OCI-LY1 (cell line): ENCODE measurements around the gene CORO1C.
A peak's percentile ranks its signal among the peaks of the same experiment; 100 is the strongest.
"Not testable (repeated sequence)": the region's sequence is repeated elsewhere in the genome, so short reads cannot be mapped to it uniquely, and the experiment has no call there.

Experiments used
- H2AFZ ChIP-seq: fragments of 200-600 bp; sonication (generic), shearing (Covaris generic); 2 replicates; pipeline ENCODE4 v1.6.0; 2014; ENCODE audit warnings: antibody characterized with exemption, mild to moderate bottlenecking, low read length
- H3F3A ChIP-seq: fragments of 200-600 bp; sonication (generic), shearing (Covaris generic); 2 replicates; pipeline ENCODE4 v1.6.0; 2014; ENCODE audit warnings: mild to moderate bottlenecking, antibody characterized with exemption, low read length, moderate library complexity; ENCODE audit not compliant: insufficient read depth
- H3K27ac ChIP-seq: fragments of 200-600 bp; sonication (generic); 2 replicates; pipeline ENCODE4 v1.5.1; 2014; ENCODE audit warnings: low read length, mixed run types, mild to moderate bottlenecking, low read depth; ENCODE audit not compliant: poor library complexity, severe bottlenecking
- H3K27me3 ChIP-seq: fragments of 200-600 bp; sonication (generic); 2 replicates; pipeline ENCODE4 v1.6.0; 2014; ENCODE audit warnings: antibody characterized with exemption, mild to moderate bottlenecking, low read length, moderate library complexity; ENCODE audit not compliant: insufficient read depth
- H3K36me3 ChIP-seq: fragments of 200-600 bp; sonication (generic); 2 replicates; pipeline ENCODE4 v1.6.1; 2014; ENCODE audit warnings: mild to moderate bottlenecking, antibody characterized with exemption, low read length, moderate library complexity, mixed read lengths; ENCODE audit not compliant: insufficient read depth
- H3K4me1 ChIP-seq: fragments of 200-600 bp; sonication (generic); 2 replicates; pipeline ENCODE4 v1.5.1; 2014; ENCODE audit warnings: mild to moderate bottlenecking, low read length, moderate library complexity; ENCODE audit not compliant: insufficient read depth, severe bottlenecking
- H3K4me2 ChIP-seq: fragments of 200-600 bp; sonication (generic), shearing (Covaris generic); 2 replicates; pipeline ENCODE4 v1.6.1; 2014; ENCODE audit warnings: low read length
- H3K4me3 ChIP-seq: fragments of 200-600 bp; sonication (generic); 2 replicates; pipeline ENCODE4 v1.5.1; 2014; ENCODE audit warnings: low read length, low read depth, mild to moderate bottlenecking, mixed read lengths; ENCODE audit not compliant: poor library complexity, severe bottlenecking
- H3K79me2 ChIP-seq: fragments of 200-600 bp; shearing (Covaris generic); 2 replicates; pipeline ENCODE4 v1.6.1; 2016; ENCODE audit warnings: mixed run types, low read length, mixed read lengths; ENCODE audit not compliant: insufficient read depth
- H3K9ac ChIP-seq: fragments of 200-600 bp; sonication (generic), shearing (Covaris generic); 2 replicates; pipeline ENCODE4 v1.6.1; 2014; ENCODE audit warnings: mild to moderate bottlenecking, low read length, mixed read lengths
- H3K9me2 ChIP-seq: fragments of 200-600 bp; sonication (generic), shearing (Covaris generic); 2 replicates; pipeline ENCODE4 v1.6.1; 2014; ENCODE audit warnings: low read depth, mild to moderate bottlenecking, low read length, mixed read lengths
- H3K9me3 ChIP-seq: fragments of 200-600 bp; shearing (Covaris generic); 2 replicates; pipeline ENCODE4 v1.6.1; 2014; ENCODE audit warnings: low read length, mixed read lengths
- H4K20me1 ChIP-seq: fragments of 200-600 bp; sonication (generic), shearing (Covaris generic); 2 replicates; pipeline ENCODE4 v1.6.0; 2016; ENCODE audit warnings: mild to moderate bottlenecking, low read length; ENCODE audit not compliant: insufficient read depth
- EZH2 ChIP-seq: fragments of 200-600 bp; sonication (generic), shearing (Covaris generic); IDR thresholded peaks from 2 replicates; pipeline ENCODE4 v1.8.0; 2017; ENCODE audit warnings: borderline replicate concordance, mixed run types, mild to moderate bottlenecking, antibody characterized with exemption, low read length, moderate library complexity, mixed read lengths
- TF ChIP-seq, protein P1 (sequence below): fragments of 200-600 bp; sonication (generic), shearing (Covaris generic); IDR thresholded peaks from 2 replicates; pipeline ENCODE4 v1.5.1; 2017; ENCODE audit warnings: mild to moderate bottlenecking, antibody characterized with exemption, low read length, moderate library complexity, mixed read lengths

The CORO1C gene

DNA sequence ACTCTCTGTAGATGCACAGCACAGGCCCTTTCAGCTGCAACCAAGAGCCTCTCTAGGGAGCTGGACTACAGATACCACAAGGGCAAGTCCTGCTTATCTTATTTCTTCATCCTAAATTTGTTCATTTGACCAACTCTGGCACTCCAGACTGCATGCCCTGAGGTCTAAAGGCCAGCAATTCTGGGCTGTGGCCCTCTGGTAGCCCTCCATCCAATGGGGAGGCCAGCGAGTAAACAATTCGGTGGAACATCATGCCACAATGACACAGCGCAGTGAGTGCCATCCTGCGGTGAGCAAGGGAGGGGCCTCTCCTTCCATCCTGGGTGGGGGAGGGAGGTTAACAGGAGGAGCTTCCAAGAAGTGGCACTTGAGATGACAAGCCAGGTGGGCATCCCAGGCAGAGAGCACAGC is 97.0 kb downstream of the CORO1C start:
- H3K4me1 ChIP-seq, result peaks cover 79% of the 10 kb centered on the region
- H3K27me3 ChIP-seq, result no peaks in the 10 kb centered on the region
- H3K9me2 ChIP-seq, result no peaks in the 10 kb centered on the region
- no peaks in the 10 kb centered on the region for H3K79me2 ChIP-seq
- peak overlapping the region; percentile 86 for H3K4me3 ChIP-seq
- peak overlapping the region; percentile 72 for H3K9ac ChIP-seq
- TF ChIP-seq, protein P1, sequence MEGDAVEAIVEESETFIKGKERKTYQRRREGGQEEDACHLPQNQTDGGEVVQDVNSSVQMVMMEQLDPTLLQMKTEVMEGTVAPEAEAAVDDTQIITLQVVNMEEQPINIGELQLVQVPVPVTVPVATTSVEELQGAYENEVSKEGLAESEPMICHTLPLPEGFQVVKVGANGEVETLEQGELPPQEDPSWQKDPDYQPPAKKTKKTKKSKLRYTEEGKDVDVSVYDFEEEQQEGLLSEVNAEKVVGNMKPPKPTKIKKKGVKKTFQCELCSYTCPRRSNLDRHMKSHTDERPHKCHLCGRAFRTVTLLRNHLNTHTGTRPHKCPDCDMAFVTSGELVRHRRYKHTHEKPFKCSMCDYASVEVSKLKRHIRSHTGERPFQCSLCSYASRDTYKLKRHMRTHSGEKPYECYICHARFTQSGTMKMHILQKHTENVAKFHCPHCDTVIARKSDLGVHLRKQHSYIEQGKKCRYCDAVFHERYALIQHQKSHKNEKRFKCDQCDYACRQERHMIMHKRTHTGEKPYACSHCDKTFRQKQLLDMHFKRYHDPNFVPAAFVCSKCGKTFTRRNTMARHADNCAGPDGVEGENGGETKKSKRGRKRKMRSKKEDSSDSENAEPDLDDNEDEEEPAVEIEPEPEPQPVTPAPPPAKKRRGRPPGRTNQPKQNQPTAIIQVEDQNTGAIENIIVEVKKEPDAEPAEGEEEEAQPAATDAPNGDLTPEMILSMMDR, result no peak
- no peak for TF ChIP-seq EZH2
- H3F3A ChIP-seq, result peaks cover 8% of the 10 kb centered on the region; the same call in 1 of the 2 replicates
- H3K36me3 ChIP-seq, result peaks cover 7% of the 10 kb centered on the region; the same call in 1 of the 2 replicates
- peak overlapping the region; percentile 100 for H3K27ac ChIP-seq
- no peaks in the 10 kb centered on the region for H3K9me3 ChIP-seq
- peak overlapping the region; percentile 86 for H3K4me2 ChIP-seq
- no peaks in the 10 kb centered on the region for H4K20me1 ChIP-seq
- no peak overlapping the region for H2AFZ ChIP-seq

DNA sequence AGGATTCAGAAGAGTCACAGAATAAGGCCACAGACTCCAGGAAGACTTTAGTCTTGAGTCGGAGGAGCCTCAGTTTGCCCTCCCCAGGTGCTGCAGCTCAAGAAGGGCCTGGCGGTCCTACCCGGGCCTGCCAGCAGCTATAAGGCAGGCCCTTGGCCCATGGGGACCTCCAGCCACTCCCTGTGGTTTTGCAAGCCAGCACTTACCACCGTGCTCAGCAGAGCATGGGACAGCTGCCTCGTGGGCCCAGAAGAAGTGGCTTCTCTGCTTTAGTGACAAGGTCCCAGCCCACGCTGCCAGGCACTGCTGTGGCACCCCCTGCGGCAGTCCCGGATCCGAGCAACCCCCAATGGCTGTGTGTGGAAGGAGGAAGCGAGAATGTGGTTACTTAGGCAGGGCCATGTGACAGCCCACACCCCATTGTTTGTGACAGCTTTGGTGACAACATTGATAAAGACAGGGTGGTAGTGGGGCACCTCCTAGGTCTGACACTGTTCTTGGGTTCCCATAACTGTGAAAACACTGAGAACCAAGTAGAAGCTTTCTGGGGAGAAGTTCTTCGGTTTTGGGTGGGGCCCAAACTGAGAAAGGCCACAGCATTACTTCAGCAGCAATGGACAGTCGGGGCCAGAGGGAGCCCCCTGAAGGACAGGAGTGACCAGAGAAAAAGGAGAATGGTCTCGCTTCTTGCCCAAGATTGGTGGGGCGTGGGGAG is 97.6 kb downstream of the CORO1C start, which contains the start of gene SELPLG:
SELPLG (minus strand) TSS at position 361 of the 715 bp plus-strand sequence. CDS start 9,587 bp downstream, outside the sequence.
- Histone ChIP-seq H3K36me3 (peaks cover under 1% of the 10 kb centered on the region; the same call in 1 of the 2 replicates), H3K4me1 (peaks cover 75% of the 10 kb centered on the region), H3K27ac (peak within 1 kb of the TSS; percentile 100), H3K79me2 (no peaks in the 10 kb centered on the region), H3K4me3 (peak within 1 kb of the TSS; percentile 86), H3K9me3 (no peaks in the 10 kb centered on the region), H4K20me1 (no peaks in the 10 kb centered on the region), H3K9ac (peak within 1 kb of the TSS; percentile 72), H2AFZ (no peak within 1 kb of the TSS), H3K9me2 (no peaks in the 10 kb centered on the region), H3K27me3 (no peaks in the 10 kb centered on the region), H3K4me2 (peak within 1 kb of the TSS; percentile 86), H3F3A (peaks cover 8% of the 10 kb centered on the region; the same call in 1 of the 2 replicates)
- TF ChIP-seq EZH2, result no peak
- TF ChIP-seq, protein P1, result peak; percentile 18; the same call in 1 of the 2 replicates

DNA sequence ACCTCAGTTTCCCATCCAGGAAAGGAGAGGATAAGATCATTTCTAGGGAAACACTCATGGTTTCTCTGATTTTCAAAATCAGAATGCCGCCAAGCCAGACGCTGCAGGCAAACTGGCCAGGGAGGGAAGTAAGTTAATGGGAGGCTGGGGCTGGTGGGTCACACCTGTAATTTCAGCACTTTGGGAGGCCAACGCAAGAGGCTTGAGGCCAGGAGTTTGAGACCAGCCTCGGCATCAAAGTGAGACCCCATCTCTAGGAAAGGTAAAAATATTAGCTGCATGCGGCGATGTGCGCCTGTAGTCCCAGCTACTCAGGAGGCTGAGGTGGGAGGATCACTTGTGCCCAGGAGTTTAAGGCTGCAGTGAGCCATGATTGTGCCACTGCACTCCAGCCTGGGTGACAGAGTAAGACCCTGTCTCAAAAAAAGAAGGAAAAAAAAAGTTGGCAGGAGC is 98.2 kb downstream of the CORO1C start:
- H3K36me3 ChIP-seq, result no peaks in the 10 kb centered on the region; the same call in 1 of the 2 replicates
- H4K20me1 ChIP-seq, result no peaks in the 10 kb centered on the region
- no peaks in the 10 kb centered on the region for H3K79me2 ChIP-seq
- no peaks in the 10 kb centered on the region for H3K27me3 ChIP-seq
- H3K4me3 ChIP-seq, result peak overlapping the region; percentile 44
- TF ChIP-seq, protein P1, result no peak
- no peak for TF ChIP-seq EZH2
- no peaks in the 10 kb centered on the region for H3K9me2 ChIP-seq
- no peaks in the 10 kb centered on the region for H3K9me3 ChIP-seq
- peak overlapping the region; percentile 86 for H3K4me2 ChIP-seq
- no peak overlapping the region for H2AFZ ChIP-seq
- peaks cover 8% of the 10 kb centered on the region; the same call in 1 of the 2 replicates for H3F3A ChIP-seq
- H3K4me1 ChIP-seq, result peaks cover 75% of the 10 kb centered on the region
- peak overlapping the region; percentile 100 for H3K27ac ChIP-seq
- peak overlapping the region; percentile 72 for H3K9ac ChIP-seq

DNA sequence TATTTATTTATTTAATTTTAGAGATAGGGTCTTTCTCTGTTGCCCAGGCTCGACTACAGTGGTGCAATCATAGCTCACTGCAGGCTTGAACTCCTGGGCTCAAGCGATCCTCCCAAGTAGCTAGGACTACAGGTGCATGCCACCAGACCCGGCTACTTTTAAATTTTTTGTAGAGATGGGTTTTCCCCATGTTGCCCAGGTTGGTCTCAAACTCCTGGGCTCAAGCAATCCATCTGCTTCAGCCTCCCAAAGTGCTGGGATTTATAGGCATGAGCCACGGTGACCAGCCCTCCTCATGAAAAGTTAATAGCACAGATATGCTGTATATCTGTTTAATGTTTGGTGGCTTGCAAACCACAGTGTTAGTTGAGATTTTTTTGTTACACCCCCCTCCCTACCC is 100.1 kb downstream of the CORO1C start:
- H4K20me1 ChIP-seq, H3F3A ChIP-seq, H3K9me2 ChIP-seq, H3K36me3 ChIP-seq, H3K79me2 ChIP-seq, H3K27me3 ChIP-seq, H2AFZ ChIP-seq, H3K4me3 ChIP-seq, H3K9me3 ChIP-seq: not testable (repeated sequence)
- peak overlapping the region; percentile 86; the same call in 1 of the 2 replicates for H3K4me2 ChIP-seq
- H3K4me1 ChIP-seq, result peaks cover 59% of the 10 kb centered on the region
- peak overlapping the region; percentile 100 for H3K27ac ChIP-seq
- peak overlapping the region; percentile 63; the same call in 1 of the 2 replicates for H3K9ac ChIP-seq
